GM06990 (cell line): Measurements from ENCODE around the gene MS4A4E.

ENCODE experiments used
- DNase-seq: peaks from one replicate; pipeline ENCODE4 v3.0.0-alpha.2; 2011; ENCODE audit not compliant: insufficient read length; ENCODE audit errors: extremely low read depth
- H3K27me3 ChIP-seq: replicated peaks from 2 replicates; pipeline ENCODE4 v1.6.0; 2011; ENCODE audit warnings: low read length; ENCODE audit not compliant: control insufficient read depth, insufficient read depth
- H3K36me3 ChIP-seq: 2 replicates; pipeline ENCODE4 v1.5.1; 2011; ENCODE audit warnings: low read length; ENCODE audit not compliant: control insufficient read depth, insufficient read depth
- H3K4me3 ChIP-seq: replicated peaks from 2 replicates; pipeline ENCODE4 v1.5.1; 2011; ENCODE audit warnings: low read depth, mild to moderate bottlenecking, control low read depth, low read length
- CTCF ChIP-seq: IDR thresholded peaks from 2 replicates; pipeline ENCODE4 v1.5.1; 2011; ENCODE audit warnings: low read length, control low read depth, mild to moderate bottlenecking, inconsistent platforms; ENCODE audit not compliant: insufficient read depth, poor library complexity, severe bottlenecking

Gene MS4A4E

GRCh38 chr11:60257956-60258722, 15.2 kb upstream of the MS4A4E start:
- Histone ChIP-seq H3K36me3 (no peaks in the 10 kb centered on the region), H3K27me3 (no peaks in the 10 kb centered on the region; the same call in 1 of the 2 replicates), H3K4me3 (no peak overlapping the region)
- TF ChIP-seq CTCF = no peak
- DNase-seq = no peak

- no peak for TF ChIP-seq CTCF
- Histone ChIP-seq H3K4me3 (no peak overlapping the region), H3K27me3 (no peaks in the 10 kb centered on the region), H3K36me3 (no peaks in the 10 kb centered on the region)
- no peak for DNase-seq
Measured at GRCh38 chr11:60252213-60253108, 9.5 kb upstream of the MS4A4E start.

- peak; percentile 26 for DNase-seq
- H3K4me3 ChIP-seq = no peak overlapping the region
- no peaks in the 10 kb centered on the region for H3K36me3 ChIP-seq
- H3K27me3 ChIP-seq = no peaks in the 10 kb centered on the region
- peak; percentile 46 for TF ChIP-seq CTCF
Measured at GRCh38 chr11:60251485-60252212, 8.7 kb upstream of the MS4A4E start.

GRCh38 chr11:60241786-60242185, 1.2 kb downstream of the MS4A4E start:
- no peak for TF ChIP-seq CTCF
- no peak for DNase-seq
- Histone ChIP-seq H3K36me3 (no peaks in the 10 kb centered on the region), H3K27me3 (no peaks in the 10 kb centered on the region), H3K4me3 (no peak overlapping the region)

- DNase-seq = no peak
- Histone ChIP-seq H3K4me3 (no peak overlapping the region), H3K27me3 (no peaks in the 10 kb centered on the region), H3K36me3 (no peaks in the 10 kb centered on the region)
- TF ChIP-seq CTCF = no peak
Measured at GRCh38 chr11:60240662-60241061, 2.3 kb downstream of the MS4A4E start.
